Smooth muscle cell (in vitro differentiated cells): Measurements from ENCODE around the gene RFC4. TPM values are rescaled to one million over a fixed set of nuclear protein-coding genes. Genes with fewer than 3 reads are reported as not detected.
"Not testable (repeated sequence)": the region's sequence is repeated elsewhere in the genome, so short reads cannot be mapped to it uniquely, and the experiment has no call there.

ENCODE experiments used
- DNase-seq: peaks from one replicate; lab custom pipeline; 2025; ENCODE audit not compliant: unreplicated experiment; lab: John Stamatoyannopoulos, UW
- H2AFZ ChIP-seq: fragments of 200-600 bp; sonication (generic); 2 replicates; pipeline ENCODE4 v1.6.0; 2016; ENCODE audit warnings: antibody characterized with exemption, low read depth, mild to moderate bottlenecking
- H3F3A ChIP-seq: fragments of 200-600 bp; sonication (generic); 2 replicates; pipeline ENCODE4 v1.6.0; 2017; ENCODE audit warnings: antibody characterized with exemption, low read depth
- H3K27ac ChIP-seq: fragments of 200-600 bp; sonication (generic); 2 replicates; pipeline ENCODE4 v1.5.1; 2016; ENCODE audit warnings: low read depth, mild to moderate bottlenecking
- H3K27me3 ChIP-seq: fragments of 200-600 bp; sonication (generic); 2 replicates; pipeline ENCODE4 v1.6.1; 2016; ENCODE audit warnings: low read depth, mild to moderate bottlenecking
- H3K36me3 ChIP-seq: fragments of 200-600 bp; sonication (generic); 2 replicates; pipeline ENCODE4 v1.5.1; 2016; ENCODE audit warnings: low read depth
- H3K4me1 ChIP-seq: fragments of 200-600 bp; sonication (generic); 2 replicates; pipeline ENCODE4 v1.5.1; 2016; ENCODE audit warnings: low read depth
- H3K4me2 ChIP-seq: fragments of 200-600 bp; sonication (generic); 2 replicates; pipeline ENCODE4 v1.6.0; 2016; ENCODE audit warnings: mild to moderate bottlenecking
- H3K4me3 ChIP-seq: fragments of 200-600 bp; sonication (generic); 2 replicates; pipeline ENCODE4 v1.5.1; 2016; ENCODE audit warnings: mild to moderate bottlenecking
- H3K79me2 ChIP-seq: fragments of 200-600 bp; sonication (generic); 2 replicates; pipeline ENCODE4 v1.6.0; 2016; ENCODE audit warnings: low read depth, mild to moderate bottlenecking
- H3K9ac ChIP-seq: fragments of 200-600 bp; sonication (generic); 2 replicates; pipeline ENCODE4 v1.6.0; 2016; ENCODE audit warnings: low read depth
- H3K9me3 ChIP-seq: fragments of 200-600 bp; sonication (generic); replicated peaks from 2 replicates; pipeline ENCODE4 v1.5.1; 2016; ENCODE audit warnings: low read depth
- H4K20me1 ChIP-seq: fragments of 200-600 bp; sonication (generic); 2 replicates; pipeline ENCODE4 v1.6.0; 2016; ENCODE audit warnings: low read depth
- WGBS: methylation state at CpG from one replicate; pipeline ENCODE4 v1.1.7; 2016; ENCODE audit warnings: low lambda C conversion rate; 5-methylcytosine and 5-hydroxymethylcytosine counted together
- polyA plus RNA-seq: library from polyadenylated mRNA; unstranded; fragments of >200 nt; fragmentation: Nextera tagmentation; extraction: Ambion mirVana; gene quantifications from 2 replicates; pipeline ENCODE4 v1.2.1, GENCODE V29; 2016
- total RNA-seq: library from RNA; depleted of rRNA; stranded (reverse); fragments of >200 nt; gene quantifications from 2 replicates; pipeline ENCODE4 v1.2.3, GENCODE V29; 2014
- TF ChIP-seq, protein P1 (sequence below): fragments of 200-600 bp; sonication (generic); IDR thresholded peaks from 2 replicates; pipeline ENCODE4 v1.5.1; 2017; ENCODE audit warnings: borderline replicate concordance, mild to moderate bottlenecking, antibody characterized with exemption; ENCODE audit not compliant: insufficient read depth, poor library complexity, severe bottlenecking

Gene RFC4
- total and polyA plus RNA-seq, 2 experiments from 2014 or later, result 27.8 to 45.5 TPM

GRCh38 chr3:186818516-186818915 is 12.2 kb upstream of the RFC4 start:
- no peak overlapping the region for H2AFZ ChIP-seq
- no peaks in the 10 kb centered on the region for H3K9me3 ChIP-seq
- H3K9ac ChIP-seq, result no peak overlapping the region
- no peaks in the 10 kb centered on the region for H3K79me2 ChIP-seq
- no peak for DNase-seq
- H3K27me3 ChIP-seq, result no peaks in the 10 kb centered on the region
- H3K4me3 ChIP-seq, result no peak overlapping the region
- peaks cover 4% of the 10 kb centered on the region for H3F3A ChIP-seq
- no peak overlapping the region for H3K27ac ChIP-seq
- H3K4me1 ChIP-seq, result peaks cover 3% of the 10 kb centered on the region
- no peaks in the 10 kb centered on the region for H4K20me1 ChIP-seq
- WGBS, result 98% methylated on average over 5 of the region's 5 CpGs
- TF ChIP-seq, protein P1, sequence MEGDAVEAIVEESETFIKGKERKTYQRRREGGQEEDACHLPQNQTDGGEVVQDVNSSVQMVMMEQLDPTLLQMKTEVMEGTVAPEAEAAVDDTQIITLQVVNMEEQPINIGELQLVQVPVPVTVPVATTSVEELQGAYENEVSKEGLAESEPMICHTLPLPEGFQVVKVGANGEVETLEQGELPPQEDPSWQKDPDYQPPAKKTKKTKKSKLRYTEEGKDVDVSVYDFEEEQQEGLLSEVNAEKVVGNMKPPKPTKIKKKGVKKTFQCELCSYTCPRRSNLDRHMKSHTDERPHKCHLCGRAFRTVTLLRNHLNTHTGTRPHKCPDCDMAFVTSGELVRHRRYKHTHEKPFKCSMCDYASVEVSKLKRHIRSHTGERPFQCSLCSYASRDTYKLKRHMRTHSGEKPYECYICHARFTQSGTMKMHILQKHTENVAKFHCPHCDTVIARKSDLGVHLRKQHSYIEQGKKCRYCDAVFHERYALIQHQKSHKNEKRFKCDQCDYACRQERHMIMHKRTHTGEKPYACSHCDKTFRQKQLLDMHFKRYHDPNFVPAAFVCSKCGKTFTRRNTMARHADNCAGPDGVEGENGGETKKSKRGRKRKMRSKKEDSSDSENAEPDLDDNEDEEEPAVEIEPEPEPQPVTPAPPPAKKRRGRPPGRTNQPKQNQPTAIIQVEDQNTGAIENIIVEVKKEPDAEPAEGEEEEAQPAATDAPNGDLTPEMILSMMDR, result no peak
- no peak overlapping the region for H3K4me2 ChIP-seq
- H3K36me3 ChIP-seq, result no peaks in the 10 kb centered on the region

DNA sequence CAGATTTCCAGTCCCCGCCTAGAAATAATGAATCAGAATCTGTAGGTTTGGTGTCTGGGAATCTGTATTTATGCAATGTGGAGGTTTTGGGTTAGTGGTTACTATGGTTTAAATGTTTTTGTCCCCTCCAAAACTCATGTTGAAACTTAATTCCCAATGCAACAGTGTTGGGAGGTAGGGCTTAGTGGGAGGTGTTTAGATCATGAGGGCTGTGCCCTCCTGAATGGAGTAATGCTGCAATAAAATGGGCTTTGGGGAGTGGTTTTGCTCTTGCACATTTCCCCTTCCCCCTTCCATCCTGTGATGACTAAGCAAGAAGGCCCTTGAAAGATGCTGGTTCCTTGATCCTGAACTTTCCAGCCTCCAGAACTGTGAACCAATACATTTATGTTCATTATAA is 9.2 kb upstream of the RFC4 start:
- no peaks in the 10 kb centered on the region for H4K20me1 ChIP-seq
- no peak overlapping the region for H3K4me3 ChIP-seq
- no peak overlapping the region for H3K9ac ChIP-seq
- no peaks in the 10 kb centered on the region for H3K27me3 ChIP-seq
- TF ChIP-seq, protein P1, result no peak
- H3K36me3 ChIP-seq, result no peaks in the 10 kb centered on the region
- H3K4me1 ChIP-seq, result peaks cover 3% of the 10 kb centered on the region
- peak overlapping the region; percentile 27 for H2AFZ ChIP-seq
- DNase-seq, result no peak
- 75% methylated on average over 1 of the region's 1 CpG for WGBS
- H3K4me2 ChIP-seq, result no peak overlapping the region
- H3K27ac ChIP-seq, result no peak overlapping the region
- no peaks in the 10 kb centered on the region for H3K79me2 ChIP-seq
- H3F3A ChIP-seq, result no peaks in the 10 kb centered on the region
- H3K9me3 ChIP-seq, result no peaks in the 10 kb centered on the region

DNA sequence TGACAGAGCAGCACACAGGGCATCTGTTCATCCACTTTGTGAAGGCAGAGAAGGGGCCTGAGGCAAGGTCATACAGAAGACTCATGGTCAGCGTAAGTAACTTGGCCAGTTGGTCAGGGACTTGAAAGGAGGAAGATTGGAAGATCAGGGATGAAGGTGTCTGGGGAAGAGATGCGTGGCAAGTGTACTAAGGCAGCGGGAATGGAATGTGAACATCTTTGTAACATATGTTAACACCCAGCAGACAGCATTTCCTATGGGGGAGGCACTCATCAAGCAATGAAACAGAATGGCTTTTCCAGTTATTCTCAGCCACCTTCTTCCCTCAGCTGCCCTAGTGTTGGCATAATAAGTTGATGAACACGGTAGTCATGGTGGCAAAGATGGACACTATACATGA is 7.8 kb upstream of the RFC4 start:
- no peaks in the 10 kb centered on the region for H3K36me3 ChIP-seq
- no peaks in the 10 kb centered on the region for H4K20me1 ChIP-seq
- DNase-seq, result no peak
- peaks cover 3% of the 10 kb centered on the region for H3K4me1 ChIP-seq
- no peak overlapping the region for H3K4me3 ChIP-seq
- no peak overlapping the region for H2AFZ ChIP-seq
- no peak overlapping the region for H3K4me2 ChIP-seq
- TF ChIP-seq, protein P1, result no peak
- H3K27me3 ChIP-seq, result no peaks in the 10 kb centered on the region
- no peak overlapping the region for H3K27ac ChIP-seq
- no peaks in the 10 kb centered on the region for H3K9me3 ChIP-seq
- WGBS, result 90% methylated on average over 4 of the region's 4 CpGs
- no peak overlapping the region for H3K9ac ChIP-seq
- H3F3A ChIP-seq, result no peaks in the 10 kb centered on the region
- no peaks in the 10 kb centered on the region for H3K79me2 ChIP-seq

- H3K36me3 ChIP-seq, H4K20me1 ChIP-seq, H3K79me2 ChIP-seq, H3K4me2 ChIP-seq, DNase-seq, H3K9ac ChIP-seq, H3F3A ChIP-seq, H3K27ac ChIP-seq, H3K4me3 ChIP-seq, H2AFZ ChIP-seq, H3K9me3 ChIP-seq, H3K27me3 ChIP-seq: not testable (repeated sequence)
- 98% methylated on average over 4 of the region's 29 CpGs for WGBS
- H3K4me1 ChIP-seq, result peaks cover 12% of the 10 kb centered on the region
Observed at GRCh38 chr3:186811313-186811712, 5.0 kb upstream of the RFC4 start.
